Mesenchymal stem cell (in vitro differentiated cells and primary cell): ENCODE data around the gene UFM1.

Experiments
- DNase-seq: peaks from one replicate; pipeline ENCODE4 v3.0.0-alpha.2; 2013
- H2AFZ ChIP-seq: one replicate; pipeline ENCODE4 v1.6.1; 2013; ENCODE audit warnings: low read depth, mild to moderate bottlenecking, control low read depth, inconsistent platforms, low read length, moderate library complexity
- H2AK5ac ChIP-seq: 2 replicates; pipeline ENCODE4 v1.6.1; 2013; ENCODE audit warnings: low read length, moderate library complexity, mild to moderate bottlenecking, inconsistent platforms; ENCODE audit not compliant: severe bottlenecking
- H2BK120ac ChIP-seq: one replicate; pipeline ENCODE4 v1.6.1; 2013; ENCODE audit warnings: low read depth, mild to moderate bottlenecking, inconsistent platforms, low read length, moderate library complexity
- H2BK12ac ChIP-seq, 2 experiments: one replicate each; pipeline ENCODE4 v1.6.1; 2013; ENCODE audit warnings: inconsistent platforms in 2 of 2, low read length in 2 of 2, mild to moderate bottlenecking in 2 of 2, moderate library complexity in 2 of 2, control low read depth in 1 of 2
- H2BK15ac ChIP-seq: one replicate; pipeline ENCODE4 v1.6.1; 2013; ENCODE audit warnings: mild to moderate bottlenecking, low read depth, inconsistent platforms; ENCODE audit not compliant: poor library complexity, severe bottlenecking
- H2BK5ac ChIP-seq: 2 replicates; pipeline ENCODE4 v1.6.1; 2013; ENCODE audit warnings: low read depth, mild to moderate bottlenecking, low read length, control low read depth, inconsistent platforms; ENCODE audit not compliant: poor library complexity, severe bottlenecking
- H3K14ac ChIP-seq, 2 experiments: one replicate each; pipeline ENCODE4 v1.6.1; 2013; ENCODE audit warnings: inconsistent platforms in 2 of 2, low read length in 2 of 2, control low read depth in 1 of 2, mild to moderate bottlenecking in 1 of 2, moderate library complexity in 1 of 2
- H3K18ac ChIP-seq, 2 experiments: one replicate each; pipeline ENCODE4 v1.6.1; 2013; ENCODE audit warnings: inconsistent platforms in 2 of 2, low read length in 2 of 2, control low read depth in 1 of 2, low read depth in 1 of 2, mild to moderate bottlenecking in 1 of 2
- H3K23ac ChIP-seq, 2 experiments: one replicate each; pipeline ENCODE4 v1.6.1; 2013; ENCODE audit warnings: inconsistent platforms in 2 of 2, low read length in 2 of 2, mild to moderate bottlenecking in 2 of 2, moderate library complexity in 2 of 2, control low read depth in 1 of 2
- H3K27ac ChIP-seq: 2 replicates; pipeline ENCODE4 v1.5.1; 2013; ENCODE audit warnings: mild to moderate bottlenecking, moderate library complexity, low read length, control low read depth, inconsistent platforms; ENCODE audit not compliant: poor library complexity, severe bottlenecking
- H3K27me3 ChIP-seq, 2 experiments: 2 replicates each; pipeline versions ENCODE4 v1.6.1 to v1.7.0; 2013; ENCODE audit warnings: low read length in 2 of 2, mild to moderate bottlenecking in 2 of 2, moderate library complexity in 2 of 2, control low read depth in 1 of 2, inconsistent platforms in 1 of 2; ENCODE audit not compliant: control insufficient read depth in 1 of 2, insufficient read depth in 1 of 2
- H3K36me3 ChIP-seq, 2 experiments: 2 replicates each; pipeline versions ENCODE4 v1.6.1 to v1.7.0; 2013; ENCODE audit warnings: low read length in 2 of 2, control low read depth in 1 of 2, inconsistent platforms in 1 of 2, low read depth in 1 of 2, mild to moderate bottlenecking in 1 of 2; ENCODE audit not compliant: insufficient read depth in 2 of 2, control insufficient read depth in 1 of 2
- H3K4ac ChIP-seq, 2 experiments: one replicate each; pipeline ENCODE4 v1.6.1; 2013; ENCODE audit warnings: inconsistent platforms in 2 of 2, low read length in 2 of 2, mild to moderate bottlenecking in 2 of 2, moderate library complexity in 2 of 2, control low read depth in 1 of 2, low read depth in 1 of 2
- H3K4me1 ChIP-seq: 2 replicates; pipeline ENCODE4 v1.6.1; 2013; ENCODE audit warnings: low read depth, low read length, control low read depth; ENCODE audit not compliant: control insufficient read depth, insufficient read depth
- H3K4me2 ChIP-seq: 2 replicates; pipeline ENCODE4 v1.6.1; 2013; ENCODE audit warnings: low read length, mild to moderate bottlenecking, inconsistent platforms; ENCODE audit not compliant: poor library complexity, severe bottlenecking
- H3K4me3 ChIP-seq, 2 experiments: 2 replicates each; pipeline versions ENCODE4 v1.5.1 to v1.7.0; 2013; ENCODE audit warnings: low read length in 2 of 2, mild to moderate bottlenecking in 2 of 2, control low read depth in 1 of 2, low read depth in 1 of 2; ENCODE audit not compliant: insufficient read depth in 1 of 2
- H3K79me1 ChIP-seq: replicated peaks from 2 replicates; pipeline ENCODE4 v1.6.1; 2013; ENCODE audit warnings: mild to moderate bottlenecking, control low read depth, low read length, inconsistent platforms; ENCODE audit not compliant: poor library complexity, severe bottlenecking
- H3K9ac ChIP-seq: 2 replicates; pipeline ENCODE4 v1.7.0; 2013; ENCODE audit warnings: mild to moderate bottlenecking, low read length, moderate library complexity
- H3K9me3 ChIP-seq: 2 replicates; pipeline ENCODE4 v1.7.0; 2013; ENCODE audit warnings: mild to moderate bottlenecking, low read length; ENCODE audit not compliant: control insufficient read depth
- H4K8ac ChIP-seq: one replicate; pipeline ENCODE4 v1.6.1; 2013; ENCODE audit warnings: inconsistent platforms, mild to moderate bottlenecking, low read length, moderate library complexity
- H4K91ac ChIP-seq: one replicate; pipeline ENCODE4 v1.6.1; 2013; ENCODE audit warnings: mild to moderate bottlenecking, low read length, inconsistent platforms
- whole genome bisulfite sequencing: methylation state at CpG from one replicate; pipeline ENCODE4 v1.1.7; 2013; ENCODE audit warnings: mixed read lengths; 5-methylcytosine and 5-hydroxymethylcytosine counted together

The UFM1 gene

DNA sequence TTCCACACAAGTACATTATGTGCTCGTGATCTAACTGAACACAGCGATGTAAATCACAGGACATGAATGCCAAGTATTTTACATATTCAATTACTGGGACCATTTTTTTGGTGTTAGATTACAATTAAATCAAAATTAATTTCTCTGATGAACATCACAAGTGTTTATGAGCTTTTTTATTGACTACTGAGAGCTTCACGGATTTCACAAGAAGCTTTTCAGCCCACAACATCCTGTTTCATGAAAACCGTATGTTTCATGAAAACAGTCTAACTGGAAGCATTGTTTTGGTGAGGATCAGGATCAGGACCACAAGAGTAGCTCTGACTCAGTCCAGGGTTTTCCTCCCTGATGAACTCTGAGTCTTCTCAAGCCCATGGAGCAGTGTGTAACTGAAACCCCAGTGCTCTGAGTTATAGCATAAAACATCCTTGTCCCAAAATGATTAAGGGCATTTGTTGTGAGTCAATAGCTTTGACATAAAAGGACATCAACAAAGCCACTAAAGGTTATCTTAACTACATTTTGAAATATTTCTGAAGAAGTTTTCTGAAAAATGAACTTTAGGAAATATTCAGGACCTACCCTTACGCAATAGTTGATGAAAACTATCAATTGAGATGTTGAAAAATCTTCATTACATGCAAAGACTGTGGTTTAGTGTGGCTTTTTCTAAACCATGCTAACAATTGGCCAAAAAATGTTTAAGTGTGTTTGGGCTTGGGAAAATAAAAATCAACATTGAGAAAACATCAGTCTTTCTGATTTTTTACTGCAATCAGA, 49.3 kb downstream of the UFM1 start:
- 60% methylated on average over 3 of the region's 5 CpGs for WGBS
- H2BK12ac ChIP-seq: no peak overlapping the region
- no peak overlapping the region for H4K8ac ChIP-seq
- H3K23ac ChIP-seq: no peak overlapping the region
- no peak overlapping the region for H2BK5ac ChIP-seq
- H3K27ac ChIP-seq: no peak overlapping the region
- H3K14ac ChIP-seq: no peak overlapping the region
- no peaks in the 10 kb centered on the region for H3K4me1 ChIP-seq
- H2AK5ac ChIP-seq: no peak overlapping the region
- H3K4ac ChIP-seq: no peak overlapping the region
- H2BK120ac ChIP-seq: no peak overlapping the region
- no peak overlapping the region for H4K91ac ChIP-seq
- no peak overlapping the region for H3K4me2 ChIP-seq
- no peaks in the 10 kb centered on the region for H3K27me3 ChIP-seq
- H3K4me3 ChIP-seq: no peak overlapping the region
- H3K18ac ChIP-seq: no peak overlapping the region
- H3K79me1 ChIP-seq: no peaks in the 10 kb centered on the region
- peak; percentile 64 for DNase-seq
- H2AFZ ChIP-seq: no peak overlapping the region
- no peak overlapping the region for H2BK15ac ChIP-seq
- H3K36me3 ChIP-seq: no peaks in the 10 kb centered on the region
- no peaks in the 10 kb centered on the region for H3K9me3 ChIP-seq
- H3K9ac ChIP-seq: no peak overlapping the region

DNA sequence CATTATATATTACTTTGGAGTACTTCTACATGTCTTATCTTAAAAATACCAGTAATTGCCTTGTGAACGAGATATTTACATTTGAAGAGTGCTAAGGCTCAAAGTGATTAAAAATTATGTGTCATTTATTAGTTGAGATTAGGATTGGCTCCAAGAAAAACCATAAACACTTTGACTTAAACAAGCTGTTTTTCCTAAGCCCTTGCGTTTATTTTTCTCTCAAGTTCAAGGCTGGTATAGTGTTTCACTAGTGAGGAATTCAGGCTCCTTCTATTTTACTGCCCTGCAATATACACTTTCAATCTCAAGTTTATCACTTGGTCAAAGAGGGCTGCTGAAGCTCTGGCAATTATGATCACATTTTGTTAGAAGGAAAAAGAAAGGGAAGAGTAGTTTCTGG, 49.9 kb downstream of the UFM1 start:
- Histone ChIP-seq H4K91ac (no peak overlapping the region), H3K27ac (no peak overlapping the region), H3K27me3 (no peaks in the 10 kb centered on the region), H3K18ac (no peak overlapping the region), H4K8ac (no peak overlapping the region), H2BK5ac (no peak overlapping the region), H3K79me1 (no peaks in the 10 kb centered on the region), H3K9me3 (no peaks in the 10 kb centered on the region), H3K4me2 (no peak overlapping the region), H2AFZ (no peak overlapping the region), H2BK12ac (no peak overlapping the region), H3K23ac (no peak overlapping the region), H3K14ac (no peak overlapping the region), H3K36me3 (no peaks in the 10 kb centered on the region), H2AK5ac (no peak overlapping the region), H3K4me1 (no peaks in the 10 kb centered on the region), H3K4me3 (no peak overlapping the region), H3K4ac (no peak overlapping the region), H2BK120ac (no peak overlapping the region), H2BK15ac (no peak overlapping the region), H3K9ac (no peak overlapping the region)
- WGBS: no CpG with 5 or more reads among the region's 2 CpGs
- DNase-seq: peak; percentile 13

DNA sequence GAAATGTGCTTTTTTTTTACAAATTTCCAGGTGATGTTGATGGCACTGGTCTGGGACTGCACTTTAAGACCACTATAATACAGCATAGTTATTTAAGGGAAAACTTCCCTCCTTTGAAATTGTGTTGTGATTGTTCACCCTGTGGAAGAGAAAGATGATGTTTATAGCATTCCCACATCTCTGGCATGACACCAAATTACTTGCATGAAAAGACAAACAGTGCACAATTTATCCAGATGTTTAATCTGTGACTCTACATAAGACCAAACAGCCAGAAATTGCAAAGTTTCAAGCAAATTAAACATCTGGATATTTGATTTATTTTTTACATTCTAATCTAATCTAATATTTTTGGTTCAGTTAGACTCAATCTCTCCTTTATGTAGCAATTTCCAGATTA, 51.6 kb downstream of the UFM1 start:
- Histone ChIP-seq H2AK5ac (no peak overlapping the region), H3K9me3 (no peaks in the 10 kb centered on the region)

DNA sequence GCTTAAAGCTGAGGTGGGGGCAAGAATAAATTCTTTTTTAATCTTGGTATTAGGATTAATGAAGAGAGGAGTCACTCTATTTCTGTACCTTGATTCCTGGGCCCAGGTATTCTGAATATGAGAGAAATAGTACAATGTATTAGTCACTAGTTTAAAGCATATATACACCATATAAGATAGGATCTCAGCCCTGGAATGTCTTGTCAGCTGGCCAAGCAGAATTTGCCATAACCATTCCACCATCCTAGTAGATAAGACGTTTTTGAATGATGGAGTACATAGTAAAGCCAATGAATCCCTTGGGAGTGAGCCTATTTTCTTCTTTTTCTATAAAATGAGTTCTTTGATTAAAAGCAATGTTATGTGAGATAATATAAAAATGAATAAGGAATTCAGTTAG, 55.6 kb downstream of the UFM1 start:
- H2AFZ ChIP-seq: no peak overlapping the region
- no CpG with 5 or more reads among the region's 1 CpG for WGBS

More for the DNA sequence above, 51.6 kb downstream of the UFM1 start:
- no peak overlapping the region for H3K4me3 ChIP-seq
- no peaks in the 10 kb centered on the region for H3K79me1 ChIP-seq
- no peak for DNase-seq
- no peak overlapping the region for H2BK5ac ChIP-seq
- H3K4me2 ChIP-seq: no peak overlapping the region
- no peaks in the 10 kb centered on the region for H3K4me1 ChIP-seq
- no peak overlapping the region for H4K8ac ChIP-seq
- no peak overlapping the region for H3K14ac ChIP-seq
- H3K4ac ChIP-seq: no peak overlapping the region
- H3K36me3 ChIP-seq: no peaks in the 10 kb centered on the region
- no peak overlapping the region for H3K18ac ChIP-seq
- no peak overlapping the region for H2BK15ac ChIP-seq
- no peak overlapping the region for H3K23ac ChIP-seq
- H3K27me3 ChIP-seq: no peaks in the 10 kb centered on the region
- no peak overlapping the region for H3K9ac ChIP-seq
- H4K91ac ChIP-seq: no peak overlapping the region
- no peak overlapping the region for H3K27ac ChIP-seq
- no peak overlapping the region for H2AFZ ChIP-seq
- H2BK12ac ChIP-seq: no peak overlapping the region
- H2BK120ac ChIP-seq: no peak overlapping the region

More for the DNA sequence above, 55.6 kb downstream of the UFM1 start:
- no peak overlapping the region for H3K14ac ChIP-seq
- H3K9me3 ChIP-seq: no peaks in the 10 kb centered on the region
- no peak overlapping the region for H2BK15ac ChIP-seq
- no peak overlapping the region for H4K91ac ChIP-seq
- H3K36me3 ChIP-seq: no peaks in the 10 kb centered on the region
- no peak overlapping the region for H3K4me3 ChIP-seq
- H3K9ac ChIP-seq: no peak overlapping the region
- no peak overlapping the region for H3K4me2 ChIP-seq
- H3K27me3 ChIP-seq: no peaks in the 10 kb centered on the region
- H3K4me1 ChIP-seq: no peaks in the 10 kb centered on the region
- no peaks in the 10 kb centered on the region for H3K79me1 ChIP-seq
- H3K23ac ChIP-seq: no peak overlapping the region
- H2AK5ac ChIP-seq: no peak overlapping the region
- H2BK12ac ChIP-seq: no peak overlapping the region
- no peak overlapping the region for H3K4ac ChIP-seq
- no peak overlapping the region for H3K27ac ChIP-seq
- DNase-seq: no peak
- H2BK120ac ChIP-seq: no peak overlapping the region
- H4K8ac ChIP-seq: no peak overlapping the region
- H3K18ac ChIP-seq: no peak overlapping the region
- no peak overlapping the region for H2BK5ac ChIP-seq
